Common myeloid progenitor, CD34-positive (primary cell): Measurements from ENCODE around the gene SIDT2. TPM values are rescaled to one million over a fixed set of nuclear protein-coding genes. Genes with fewer than 3 reads are reported as not detected.
"Not testable (repeated sequence)": the region's sequence is repeated elsewhere in the genome, so short reads cannot be mapped to it uniquely, and the experiment has no call there.

Experiments
- CTCF ChIA-PET: fragments of 350-600 bp; sonication (Branson Sonifier 250); formaldehyde crosslinking; loops from one replicate; lab custom pipeline; 2021; ENCODE audit warnings: antibody characterized with exemption; lab: Charles Lee
- POLR2A ChIA-PET: fragments of 350-600 bp; sonication (Branson Sonifier 250); formaldehyde crosslinking; loops from one replicate; lab custom pipeline; 2021; ENCODE audit warnings: antibody characterized with exemption; lab: Charles Lee
- DNase-seq, 3 donors: peaks; one replicate each; pipeline versions ENCODE4 v3.0.0 to v3.0.0-alpha.2; 2013
- H3K27ac ChIP-seq, 2 experiments: 1 replicate in 1 of 2; 2 replicates in 1 of 2; pipeline ENCODE4 v1.7.0; 2013; ENCODE audit warnings: inconsistent platforms in 2 of 2, low read length in 2 of 2, mild to moderate bottlenecking in 2 of 2, low read depth in 1 of 2, moderate library complexity in 1 of 2; ENCODE audit not compliant: severe bottlenecking in 2 of 2, insufficient read depth in 1 of 2, poor library complexity in 1 of 2
- H3K27me3 ChIP-seq, 5 experiments: replicated peaks in 2 of 5; 1 replicate in 3 of 5; 2 replicates in 2 of 5; pipeline versions ENCODE4 v1.6.1 to v1.7.0; 2013; ENCODE audit warnings: low read length in 4 of 5, mild to moderate bottlenecking in 2 of 5, moderate library complexity in 2 of 5, inconsistent platforms in 1 of 5; ENCODE audit not compliant: insufficient read depth in 5 of 5, control insufficient read depth in 4 of 5
- H3K36me3 ChIP-seq, 4 experiments: 1 replicate in 2 of 4; 2 replicates in 2 of 4; pipeline versions ENCODE4 v1.6.1 to v1.7.0; 2013; ENCODE audit warnings: low read length in 3 of 4, control low read depth in 1 of 4, mild to moderate bottlenecking in 1 of 4; ENCODE audit not compliant: control insufficient read depth in 4 of 4, insufficient read depth in 4 of 4
- H3K4me1 ChIP-seq, 4 experiments: 1 replicate in 3 of 4; 2 replicates in 1 of 4; pipeline versions ENCODE4 v1.6.1 to v1.7.1; 2013; ENCODE audit warnings: low read length in 3 of 4, mild to moderate bottlenecking in 3 of 4, control low read depth in 1 of 4, inconsistent platforms in 1 of 4, moderate library complexity in 1 of 4; ENCODE audit not compliant: control insufficient read depth in 4 of 4, insufficient read depth in 4 of 4; ENCODE audit errors: control extremely low read depth in 1 of 4
- H3K4me3 ChIP-seq, 7 experiments: 1 replicate in 4 of 7; 2 replicates in 3 of 7; pipeline versions ENCODE4 v1.5.1 to v1.7.0; 2013; ENCODE audit warnings: mild to moderate bottlenecking in 7 of 7, low read length in 6 of 7, moderate library complexity in 6 of 7, inconsistent platforms in 2 of 7, low read depth in 2 of 7, control low read depth in 1 of 7; ENCODE audit not compliant: insufficient read depth in 4 of 7, control insufficient read depth in 1 of 7; ENCODE audit errors: extremely low read depth in 1 of 7
- H3K9me3 ChIP-seq, 5 experiments: 1 replicate in 4 of 5; 2 replicates in 1 of 5; pipeline versions ENCODE4 v1.6.1 to v1.7.1; 2013; ENCODE audit warnings: low read length in 4 of 5, mild to moderate bottlenecking in 2 of 5, inconsistent platforms in 1 of 5, low read depth in 1 of 5, moderate library complexity in 1 of 5; ENCODE audit not compliant: control insufficient read depth in 4 of 5, insufficient read depth in 2 of 5; ENCODE audit errors: control extremely low read depth in 1 of 5
- WGBS: methylation state at CpG from one replicate; pipeline ENCODE4 v1.1.5; 2013; ENCODE audit not compliant: insufficient coverage; 5-methylcytosine and 5-hydroxymethylcytosine counted together
- polyA plus RNA-seq: library from polyadenylated mRNA; unstranded; fragments of 120-200 nt; gene quantifications from one replicate; pipeline ENCODE4 v1.2.1, GENCODE V29; 2013

Gene SIDT2
- polyA plus RNA-seq = 19.8 TPM

DNA sequence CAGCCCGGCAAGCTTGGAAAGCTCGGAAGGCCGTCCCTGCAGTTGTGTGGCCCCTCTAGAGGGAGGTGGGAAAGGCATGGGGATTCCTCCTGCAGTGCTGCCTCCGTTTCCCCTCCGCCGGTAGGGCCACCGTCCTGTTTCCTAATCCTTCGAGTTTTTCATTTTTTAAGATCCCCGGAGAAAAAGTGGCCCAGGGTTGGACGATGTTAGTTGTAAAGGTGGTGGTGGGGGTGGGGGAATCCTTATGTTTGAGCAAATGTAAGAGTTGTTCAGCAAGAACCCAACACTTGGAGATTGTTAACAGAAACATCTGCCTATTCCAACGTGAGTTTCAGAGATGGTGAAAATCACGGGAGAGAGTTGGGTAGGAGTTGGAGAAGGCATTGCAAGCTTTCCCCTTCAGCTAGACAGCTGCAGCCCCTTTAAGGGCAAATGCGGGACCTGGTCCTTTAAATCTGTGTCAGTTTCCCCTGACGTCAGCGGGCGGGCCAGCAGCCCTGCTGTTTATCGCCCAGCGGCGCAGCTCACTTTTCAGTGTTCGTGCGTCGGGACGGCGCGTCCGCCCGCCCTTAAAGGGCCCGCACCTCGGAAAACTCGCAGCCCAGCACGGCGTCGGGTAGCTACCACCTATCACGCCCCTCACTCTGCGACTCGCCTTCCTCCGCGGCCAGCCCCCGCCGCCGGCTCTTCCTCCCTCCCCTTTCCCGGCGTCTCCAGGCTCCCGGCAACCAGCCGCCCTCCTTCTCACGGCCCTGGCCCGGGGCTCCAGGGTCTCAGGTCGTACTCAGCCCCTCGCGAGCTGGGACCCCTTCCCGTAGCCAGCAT is at the start of gene SIDT2:
TSS of gene SIDT2 (plus strand) at position 534 of the 825 bp plus-strand sequence. CDS start 521 bp downstream, outside the sequence.
- WGBS = 0% methylated on average over 34 of the region's 51 CpGs

DNA sequence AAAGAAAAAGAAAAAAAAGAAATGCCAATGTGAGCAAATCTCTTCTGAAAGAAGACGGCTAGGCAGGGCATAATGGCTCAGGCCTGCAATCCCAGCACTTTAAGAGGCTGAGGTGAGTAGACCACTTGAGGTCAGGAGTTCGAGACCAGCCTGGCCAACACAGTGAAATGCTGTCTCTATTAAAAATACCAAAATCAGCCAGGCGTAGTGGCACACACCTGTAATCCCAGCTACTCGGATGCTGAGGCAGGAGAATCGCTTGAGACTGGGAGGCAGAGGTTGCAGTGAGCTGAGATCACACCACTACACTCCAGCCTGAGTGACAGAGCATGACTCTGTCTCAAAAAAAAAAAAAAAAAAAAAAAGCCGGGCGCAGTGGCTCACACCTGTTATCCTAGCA is 48.1 kb upstream of the SIDT2 start:
- H3K4me1 ChIP-seq, DNase-seq, H3K27me3 ChIP-seq, H3K9me3 ChIP-seq, H3K36me3 ChIP-seq, H3K4me3 ChIP-seq, H3K27ac ChIP-seq, POLR2A ChIA-PET, CTCF ChIA-PET: not testable (repeated sequence)
- WGBS = 100% methylated on average over 5 of the region's 7 CpGs

More for the DNA sequence above, at the start of gene SIDT2:
- Histone ChIP-seq H3K27me3 (no peaks in the 10 kb centered on the region), H3K4me3 (peak within 1 kb of the TSS; percentile 46 to 82 (median 77)), H3K27ac (peak within 1 kb of the TSS in 1 of 2 experiments; percentile 70), H3K9me3 (no peaks in the 10 kb centered on the region), H3K36me3 (peaks cover 0 to 9% (median 2%) of the 10 kb centered on the region in 4 experiments), H3K4me1 (peaks cover 8 to 31% (median 27%) of the 10 kb centered on the region in 4 experiments)
- CTCF ChIA-PET = interaction anchor here (0.8 to 9.7 kb wide), 10 partner anchors 9 to 309 kb away, joined by 3 to 100 read pairs (median 4); partner anchors contain the start of genes PAFAH1B2, PCSK7 and RNF214
- POLR2A ChIA-PET = interaction anchor here (0.7 to 2.5 kb wide), 5 partner anchors 9 to 34 kb away, joined by 3 to 17 read pairs (median 4); partner anchors contain the start of gene PAFAH1B2
- DNase-seq = peak; percentile 86 to 95 (median 92)

DNA sequence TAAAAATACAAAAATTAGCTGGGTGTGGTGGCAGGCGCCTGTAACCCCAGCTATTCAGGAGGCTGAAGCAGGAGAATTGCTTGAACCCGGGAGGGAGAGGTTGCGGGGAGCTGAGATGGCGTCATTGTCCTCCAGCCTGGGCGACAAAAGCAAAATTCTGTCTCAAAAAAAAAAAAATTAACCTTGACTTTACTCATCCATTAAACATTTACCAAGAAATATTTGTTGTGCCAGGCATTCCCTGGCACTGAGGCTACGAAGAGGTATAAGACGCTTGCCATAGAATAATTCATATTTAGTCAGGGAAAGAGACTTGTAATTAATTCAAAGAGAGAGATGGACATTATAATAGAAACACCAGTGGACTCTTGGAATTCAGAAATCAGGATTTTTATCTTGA is 47.7 kb upstream of the SIDT2 start:
- Histone ChIP-seq H3K36me3 (no peaks in the 10 kb centered on the region), H3K9me3 (no peaks in the 10 kb centered on the region), H3K27me3 (peaks cover 0 to 2% (median 0%) of the 10 kb centered on the region in 5 experiments), H3K4me1 (no peaks in the 10 kb centered on the region), H3K27ac (no peak overlapping the region), H3K4me3 (no peak overlapping the region)
- no peak for DNase-seq
- ChIA-PET POLR2A (no interaction called here), CTCF (no interaction called here)
- WGBS = 92% methylated on average over 2 of the region's 7 CpGs

GRCh38 chr11:117134431-117134830 is 44.1 kb upstream of the SIDT2 start:
- Histone ChIP-seq H3K27me3 (peaks cover 0 to 2% (median 0%) of the 10 kb centered on the region in 5 experiments), H3K27ac (no peak overlapping the region), H3K36me3 (no peaks in the 10 kb centered on the region), H3K9me3 (no peaks in the 10 kb centered on the region), H3K4me1 (no peaks in the 10 kb centered on the region), H3K4me3 (no peak overlapping the region)
- no CpG with 5 or more reads among the region's 3 CpGs for WGBS
- POLR2A ChIA-PET = no interaction called here
- CTCF ChIA-PET = interaction anchor here (0.6 to 1.6 kb wide), 3 partner anchors 9 to 98 kb away, joined by 3 to 8 read pairs (median 3); partner anchors contain the start of genes PCSK7 and RNF214
- no peak for DNase-seq

DNA sequence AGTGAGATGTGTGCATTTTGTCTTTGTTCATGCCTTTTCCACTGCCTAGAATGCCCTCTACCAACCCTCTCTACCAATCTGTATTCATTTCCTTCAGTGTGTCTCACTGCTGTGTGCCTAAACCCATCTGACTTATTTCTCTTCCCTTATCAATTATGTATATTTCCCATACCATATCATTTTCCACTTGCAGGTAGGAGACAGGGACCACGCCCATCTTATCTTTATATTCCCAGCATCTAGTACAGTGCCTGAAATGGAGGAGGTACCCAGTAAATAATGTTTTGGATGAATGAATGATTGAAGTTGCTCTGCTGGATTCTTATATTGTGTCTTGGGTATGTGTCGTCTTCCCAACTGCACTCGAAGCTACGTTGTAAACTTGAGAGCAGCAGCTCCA is 43.6 kb upstream of the SIDT2 start:
- H3K27ac ChIP-seq, H3K4me3 ChIP-seq, POLR2A ChIA-PET, H3K9me3 ChIP-seq, H3K4me1 ChIP-seq, DNase-seq, H3K27me3 ChIP-seq, H3K36me3 ChIP-seq: not testable (repeated sequence)
- no CpG with 5 or more reads among the region's 4 CpGs for WGBS
- CTCF ChIA-PET = interaction anchor here (1.6 kb wide), 1 partner anchor 10 kb away, joined by 8 read pairs; no protein-coding TSS in a partner anchor

- WGBS = no CpG with 5 or more reads among the region's 15 CpGs
- H3K27ac ChIP-seq, H3K36me3 ChIP-seq, POLR2A ChIA-PET, CTCF ChIA-PET, H3K4me1 ChIP-seq, DNase-seq, H3K4me3 ChIP-seq, H3K27me3 ChIP-seq, H3K9me3 ChIP-seq: not testable (repeated sequence)
Measured at GRCh38 chr11:117137223-117138086, 41.1 kb upstream of the SIDT2 start.
